ENCODE data around the gene PLEKHG7.

Gene PLEKHG7

GRCh38 chr12:92753976-92754885 lies 51.4 kb downstream of the PLEKHG7 start:
- Histone ChIP-seq H3K4me3 (ENCODE audit: low read depth in 1 of 2, low read length in 2 of 2) (no peak overlapping the region), H3K9me3 (ENCODE audit: low read length) (no peaks in the 10 kb centered on the region), H3K9ac (ENCODE audit: low read length) (no peak overlapping the region), H3K4me1 (ENCODE audit: insufficient read depth, low read length) (no peaks in the 10 kb centered on the region), H3K36me3 (ENCODE audit: insufficient read depth, low read length) (no peaks in the 10 kb centered on the region), H3K27me3 (ENCODE audit: control insufficient read depth in 1 of 2, insufficient read depth in 2 of 2, low read length in 2 of 2) (no peaks in the 10 kb centered on the region), H3K27ac (ENCODE audit: low read depth, low read length) (no peak overlapping the region)

- H3K36me3 ChIP-seq (ENCODE audit: insufficient read depth, low read length) = no peaks in the 10 kb centered on the region
- H3K9me3 ChIP-seq (ENCODE audit: low read length) = no peaks in the 10 kb centered on the region
- no peak overlapping the region for H3K9ac ChIP-seq (ENCODE audit: low read length)
- no peak overlapping the region for H3K27ac ChIP-seq (ENCODE audit: low read depth, low read length)
- no peaks in the 10 kb centered on the region for H3K27me3 ChIP-seq (ENCODE audit: control insufficient read depth in 1 of 2, insufficient read depth in 2 of 2, low read length in 2 of 2)
- no peaks in the 10 kb centered on the region for H3K4me1 ChIP-seq (ENCODE audit: insufficient read depth, low read length)
- no peak overlapping the region for H3K4me3 ChIP-seq (ENCODE audit: low read depth in 1 of 2, low read length in 2 of 2)
These were observed 54.3 kb downstream of the PLEKHG7 start for GRCh38 chr12:92756898-92757596.

GRCh38 chr12:92757597-92758121 lies 54.9 kb downstream of the PLEKHG7 start:
- Histone ChIP-seq H3K9ac (ENCODE audit: low read length) (no peak overlapping the region), H3K36me3 (ENCODE audit: insufficient read depth, low read length) (no peaks in the 10 kb centered on the region), H3K4me3 (ENCODE audit: low read depth in 1 of 2, low read length in 2 of 2) (no peak overlapping the region), H3K27ac (ENCODE audit: low read depth, low read length) (no peak overlapping the region), H3K27me3 (ENCODE audit: control insufficient read depth in 1 of 2, insufficient read depth in 2 of 2, low read length in 2 of 2) (no peaks in the 10 kb centered on the region), H3K4me1 (ENCODE audit: insufficient read depth, low read length) (no peaks in the 10 kb centered on the region), H3K9me3 (ENCODE audit: low read length) (no peaks in the 10 kb centered on the region)

- Histone ChIP-seq H3K27ac (ENCODE audit: low read depth, low read length) (no peak overlapping the region), H3K4me1 (ENCODE audit: insufficient read depth, low read length) (no peaks in the 10 kb centered on the region)
These were observed 57.0 kb downstream of the PLEKHG7 start for GRCh38 chr12:92759634-92760268.

GRCh38 chr12:92762773-92763172 lies 60.0 kb downstream of the PLEKHG7 start:
- Histone ChIP-seq H3K27ac (ENCODE audit: low read depth, low read length) (no peak overlapping the region), H3K9ac (ENCODE audit: low read length) (no peak overlapping the region), H3K4me3 (ENCODE audit: low read depth in 1 of 2, low read length in 2 of 2) (no peak overlapping the region), H3K4me1 (ENCODE audit: insufficient read depth, low read length) (no peaks in the 10 kb centered on the region), H3K36me3 (ENCODE audit: insufficient read depth, low read length) (no peaks in the 10 kb centered on the region), H3K9me3 (ENCODE audit: low read length) (no peaks in the 10 kb centered on the region), H3K27me3 (ENCODE audit: control insufficient read depth in 1 of 2, insufficient read depth in 2 of 2, low read length in 2 of 2) (no peaks in the 10 kb centered on the region)

More at GRCh38 chr12:92759634-92760268, 57.0 kb downstream of the PLEKHG7 start:
- no peak overlapping the region for H3K9ac ChIP-seq (ENCODE audit: low read length)
- H3K9me3 ChIP-seq (ENCODE audit: low read length) = no peaks in the 10 kb centered on the region
- no peaks in the 10 kb centered on the region for H3K27me3 ChIP-seq (ENCODE audit: control insufficient read depth in 1 of 2, insufficient read depth in 2 of 2, low read length in 2 of 2)
- H3K4me3 ChIP-seq (ENCODE audit: low read depth in 1 of 2, low read length in 2 of 2) = no peak overlapping the region
- H3K36me3 ChIP-seq (ENCODE audit: insufficient read depth, low read length) = no peaks in the 10 kb centered on the region

- H3K4me3 ChIP-seq (ENCODE audit: low read depth in 1 of 2, low read length in 2 of 2) = no peak overlapping the region
- no peak overlapping the region for H3K9ac ChIP-seq (ENCODE audit: low read length)
- H3K9me3 ChIP-seq (ENCODE audit: low read length) = no peaks in the 10 kb centered on the region
- no peaks in the 10 kb centered on the region for H3K36me3 ChIP-seq (ENCODE audit: insufficient read depth, low read length)
- no peaks in the 10 kb centered on the region for H3K27me3 ChIP-seq (ENCODE audit: control insufficient read depth in 1 of 2, insufficient read depth in 2 of 2, low read length in 2 of 2)
- H3K27ac ChIP-seq (ENCODE audit: low read depth, low read length) = no peak overlapping the region
- H3K4me1 ChIP-seq (ENCODE audit: insufficient read depth, low read length) = no peaks in the 10 kb centered on the region
These were observed 62.0 kb downstream of the PLEKHG7 start for GRCh38 chr12:92764831-92765230.

- Histone ChIP-seq H3K36me3 (ENCODE audit: insufficient read depth, low read length) (no peaks in the 10 kb centered on the region), H3K4me1 (ENCODE audit: insufficient read depth, low read length) (no peaks in the 10 kb centered on the region), H3K4me3 (ENCODE audit: low read depth in 1 of 2, low read length in 2 of 2) (no peak overlapping the region), H3K9me3 (ENCODE audit: low read length) (no peaks in the 10 kb centered on the region), H3K27me3 (ENCODE audit: control insufficient read depth in 1 of 2, insufficient read depth in 2 of 2, low read length in 2 of 2) (no peaks in the 10 kb centered on the region), H3K9ac (ENCODE audit: low read length) (no peak overlapping the region), H3K27ac (ENCODE audit: low read depth, low read length) (no peak overlapping the region)
These were observed 63.1 kb downstream of the PLEKHG7 start for GRCh38 chr12:92765871-92766270.

- H3K9ac ChIP-seq (ENCODE audit: low read length) = no peak overlapping the region
- no peaks in the 10 kb centered on the region for H3K36me3 ChIP-seq (ENCODE audit: insufficient read depth, low read length)
- no peaks in the 10 kb centered on the region for H3K4me1 ChIP-seq (ENCODE audit: insufficient read depth, low read length)
- H3K9me3 ChIP-seq (ENCODE audit: low read length) = no peaks in the 10 kb centered on the region
- H3K27ac ChIP-seq (ENCODE audit: low read depth, low read length) = no peak overlapping the region
- no peaks in the 10 kb centered on the region for H3K27me3 ChIP-seq (ENCODE audit: control insufficient read depth in 1 of 2, insufficient read depth in 2 of 2, low read length in 2 of 2)
- H3K4me3 ChIP-seq (ENCODE audit: low read depth in 1 of 2, low read length in 2 of 2) = no peak overlapping the region
These were observed 66.5 kb downstream of the PLEKHG7 start for GRCh38 chr12:92769124-92769901.

- Histone ChIP-seq H3K27me3 (ENCODE audit: control insufficient read depth in 1 of 2, insufficient read depth in 2 of 2, low read length in 2 of 2) (no peaks in the 10 kb centered on the region), H3K4me3 (ENCODE audit: low read depth in 1 of 2, low read length in 2 of 2) (no peak overlapping the region), H3K27ac (ENCODE audit: low read depth, low read length) (no peak overlapping the region), H3K4me1 (ENCODE audit: insufficient read depth, low read length) (no peaks in the 10 kb centered on the region), H3K9ac (ENCODE audit: low read length) (no peak overlapping the region), H3K9me3 (ENCODE audit: low read length) (no peaks in the 10 kb centered on the region), H3K36me3 (ENCODE audit: insufficient read depth, low read length) (peaks cover 4% of the 10 kb centered on the region)
These were observed 68.2 kb downstream of the PLEKHG7 start for GRCh38 chr12:92771001-92771400.

GRCh38 chr12:92775416-92775815 lies 72.6 kb downstream of the PLEKHG7 start:
- H3K4me3 ChIP-seq (ENCODE audit: low read depth in 1 of 2, low read length in 2 of 2) = no peak overlapping the region
- no peaks in the 10 kb centered on the region for H3K27me3 ChIP-seq (ENCODE audit: control insufficient read depth in 1 of 2, insufficient read depth in 2 of 2, low read length in 2 of 2)
- H3K27ac ChIP-seq (ENCODE audit: low read depth, low read length) = no peak overlapping the region
- no peaks in the 10 kb centered on the region for H3K4me1 ChIP-seq (ENCODE audit: insufficient read depth, low read length)
- H3K9ac ChIP-seq (ENCODE audit: low read length) = no peak overlapping the region
- no peaks in the 10 kb centered on the region for H3K9me3 ChIP-seq (ENCODE audit: low read length)
- H3K36me3 ChIP-seq (ENCODE audit: insufficient read depth, low read length) = peaks cover 26% of the 10 kb centered on the region

GRCh38 chr12:92778525-92778924 lies 75.7 kb downstream of the PLEKHG7 start:
- peaks cover 32% of the 10 kb centered on the region for H3K36me3 ChIP-seq (ENCODE audit: insufficient read depth, low read length)
- H3K9me3 ChIP-seq (ENCODE audit: low read length) = no peaks in the 10 kb centered on the region

More at GRCh38 chr12:92778525-92778924, 75.7 kb downstream of the PLEKHG7 start:
- H3K27ac ChIP-seq (ENCODE audit: low read depth, low read length) = no peak overlapping the region
- no peak overlapping the region for H3K9ac ChIP-seq (ENCODE audit: low read length)
- H3K27me3 ChIP-seq (ENCODE audit: control insufficient read depth in 1 of 2, insufficient read depth in 2 of 2, low read length in 2 of 2) = no peaks in the 10 kb centered on the region
- H3K4me3 ChIP-seq (ENCODE audit: low read depth in 1 of 2, low read length in 2 of 2) = no peak overlapping the region
- no peaks in the 10 kb centered on the region for H3K4me1 ChIP-seq (ENCODE audit: insufficient read depth, low read length)
